Thoracic aorta (tissue), 2 donors: ENCODE measurements around the gene LCN10. TPM values are rescaled to one million over a fixed set of nuclear protein-coding genes. Genes with fewer than 3 reads are reported as not detected.
"Not testable (repeated sequence)": the region's sequence is repeated elsewhere in the genome, so short reads cannot be mapped to it uniquely, and the experiment has no call there.

Experiments used
- ATAC-seq: fragments of 150-250 bp; one replicate; pipeline ENCODE4 v1.8.0; 2017; ENCODE audit warnings: low read depth; ENCODE audit not compliant: insufficient number of reproducible peaks, low FRiP score
- DNase-seq: peaks from one replicate; pipeline ENCODE4 v3.0.0-alpha.2; 2020; ENCODE audit warnings: low spot score
- H3K27ac ChIP-seq, 2 donors: fragments of 200-600 bp; sonication (generic); 1 replicate in 1 of 2; 2 replicates in 1 of 2; pipeline ENCODE4 v1.5.1; 2016; ENCODE audit warnings: mild to moderate bottlenecking in 2 of 2, moderate library complexity in 2 of 2
- H3K27me3 ChIP-seq: fragments of 200-600 bp; sonication (generic); replicated peaks from 2 replicates; pipeline ENCODE4 v1.6.0; 2016; ENCODE audit warnings: mild to moderate bottlenecking; ENCODE audit not compliant: insufficient read depth
- H3K36me3 ChIP-seq: fragments of 200-600 bp; sonication (generic); one replicate; pipeline ENCODE4 v1.5.1; 2016
- H3K4me1 ChIP-seq, 2 donors: fragments of 200-600 bp; sonication (generic); 1 replicate in 1 of 2; 2 replicates in 1 of 2; pipeline versions ENCODE4 v1.5.1 to v1.6.0; 2016; ENCODE audit warnings: low read depth in 2 of 2, mild to moderate bottlenecking in 1 of 2; ENCODE audit not compliant: control insufficient read depth in 1 of 2
- H3K4me3 ChIP-seq: fragments of 200-600 bp; sonication (generic); 2 replicates; pipeline ENCODE4 v1.5.1; 2016; ENCODE audit warnings: mild to moderate bottlenecking
- H3K9me3 ChIP-seq: fragments of 200-600 bp; sonication (generic); 2 replicates; pipeline ENCODE4 v1.5.1; 2016
- total RNA-seq, 2 donors: library from RNA; depleted of rRNA; stranded (reverse); fragments of >200 nt; gene quantifications; one replicate each; pipeline versions ENCODE4 v1.1.0 to v1.2.3, GENCODE V29; 2016
- TF ChIP-seq, protein P1 (sequence below): fragments of 200-600 bp; sonication (generic); IDR thresholded peaks from one replicate; pipeline ENCODE4 v1.5.1; 2019; ENCODE audit warnings: antibody characterized with exemption

Gene LCN10
- total RNA-seq, 2 donors from 2014 or later = 3.1 to 9.4 TPM

DNA sequence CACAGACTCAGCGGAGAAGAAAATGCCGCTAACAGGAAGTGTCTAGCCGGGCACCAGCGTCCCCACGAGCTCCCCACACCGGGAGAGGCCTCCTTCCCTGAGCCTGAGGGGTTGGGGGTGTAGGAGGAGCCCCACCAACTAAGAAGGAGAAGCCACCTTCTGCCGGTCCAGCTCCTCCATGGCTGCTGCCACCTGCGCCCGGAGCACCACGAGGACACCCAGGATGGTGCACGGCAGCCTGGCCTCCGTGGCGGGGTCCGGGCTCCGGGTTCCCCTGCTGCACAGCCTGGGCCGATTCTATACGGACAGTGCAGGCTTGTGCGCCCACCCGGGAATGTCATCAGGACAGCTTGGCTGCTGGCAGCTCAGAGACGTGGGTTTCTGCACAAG, 15.0 kb upstream of the LCN10 start:
- H3K4me3 ChIP-seq = no peak overlapping the region
- H3K36me3 ChIP-seq = no peaks in the 10 kb centered on the region
- no peak for ATAC-seq
- no peaks in the 10 kb centered on the region for H3K27me3 ChIP-seq
- H3K27ac ChIP-seq = no peak overlapping the region
- H3K4me1 ChIP-seq = no peaks in the 10 kb centered on the region
- peaks cover 2% of the 10 kb centered on the region for H3K9me3 ChIP-seq
- TF ChIP-seq, protein P1, sequence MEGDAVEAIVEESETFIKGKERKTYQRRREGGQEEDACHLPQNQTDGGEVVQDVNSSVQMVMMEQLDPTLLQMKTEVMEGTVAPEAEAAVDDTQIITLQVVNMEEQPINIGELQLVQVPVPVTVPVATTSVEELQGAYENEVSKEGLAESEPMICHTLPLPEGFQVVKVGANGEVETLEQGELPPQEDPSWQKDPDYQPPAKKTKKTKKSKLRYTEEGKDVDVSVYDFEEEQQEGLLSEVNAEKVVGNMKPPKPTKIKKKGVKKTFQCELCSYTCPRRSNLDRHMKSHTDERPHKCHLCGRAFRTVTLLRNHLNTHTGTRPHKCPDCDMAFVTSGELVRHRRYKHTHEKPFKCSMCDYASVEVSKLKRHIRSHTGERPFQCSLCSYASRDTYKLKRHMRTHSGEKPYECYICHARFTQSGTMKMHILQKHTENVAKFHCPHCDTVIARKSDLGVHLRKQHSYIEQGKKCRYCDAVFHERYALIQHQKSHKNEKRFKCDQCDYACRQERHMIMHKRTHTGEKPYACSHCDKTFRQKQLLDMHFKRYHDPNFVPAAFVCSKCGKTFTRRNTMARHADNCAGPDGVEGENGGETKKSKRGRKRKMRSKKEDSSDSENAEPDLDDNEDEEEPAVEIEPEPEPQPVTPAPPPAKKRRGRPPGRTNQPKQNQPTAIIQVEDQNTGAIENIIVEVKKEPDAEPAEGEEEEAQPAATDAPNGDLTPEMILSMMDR = no peak
- no peak for DNase-seq

DNA sequence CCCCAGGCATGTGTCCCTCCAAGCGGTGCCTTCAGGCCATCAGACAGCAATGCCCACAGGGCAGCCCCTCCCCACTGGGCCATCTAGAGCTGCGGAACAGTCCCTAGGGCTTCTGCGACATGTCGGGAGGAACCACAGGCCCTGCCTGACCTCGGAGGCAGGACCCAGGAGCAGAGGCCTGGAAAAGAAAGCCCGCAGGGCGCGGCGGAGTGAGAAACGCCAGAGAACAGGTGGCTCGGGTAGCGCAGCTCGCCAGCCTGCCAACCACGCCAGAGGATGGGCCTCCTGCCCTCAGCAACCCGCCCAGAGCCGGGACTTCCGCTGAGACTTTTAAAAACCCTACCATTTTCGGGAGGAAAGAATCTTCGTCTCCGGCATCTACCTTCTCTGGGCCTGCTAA, 14.6 kb upstream of the LCN10 start:
- TF ChIP-seq, protein P1 = no peak
- H3K4me3 ChIP-seq = no peak overlapping the region
- peaks cover 6% of the 10 kb centered on the region for H3K9me3 ChIP-seq
- no peak overlapping the region for H3K27ac ChIP-seq
- DNase-seq (no peak), ATAC-seq (no peak)
- no peaks in the 10 kb centered on the region for H3K36me3 ChIP-seq
- no peaks in the 10 kb centered on the region for H3K27me3 ChIP-seq
- no peaks in the 10 kb centered on the region for H3K4me1 ChIP-seq

DNA sequence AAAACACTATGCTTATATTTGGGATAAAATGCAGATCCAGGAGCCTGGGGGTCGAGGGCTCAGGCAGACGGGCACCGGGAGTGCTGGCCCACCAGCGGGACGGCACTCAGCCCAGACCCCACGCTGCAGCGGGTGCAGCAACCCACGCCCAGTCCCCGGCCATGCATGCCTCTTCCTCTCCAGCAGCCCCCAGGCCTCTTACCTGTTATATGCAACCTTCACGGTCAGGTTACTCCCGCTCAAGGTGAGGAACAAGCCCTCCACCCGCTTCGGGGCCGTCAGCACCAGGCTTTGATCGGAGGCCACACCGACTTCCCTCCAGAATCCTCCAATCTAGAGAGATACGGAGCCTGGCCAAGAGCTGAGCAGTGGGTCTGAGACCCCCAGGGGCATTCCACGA, 14.1 kb upstream of the LCN10 start:
- H3K27ac ChIP-seq = no peak overlapping the region
- H3K4me1 ChIP-seq = no peaks in the 10 kb centered on the region
- H3K4me3 ChIP-seq = no peak overlapping the region
- DNase-seq (no peak), ATAC-seq (no peak)
- H3K36me3 ChIP-seq = no peaks in the 10 kb centered on the region
- H3K9me3 ChIP-seq = peaks cover 9% of the 10 kb centered on the region
- TF ChIP-seq, protein P1 = no peak
- H3K27me3 ChIP-seq = no peaks in the 10 kb centered on the region

DNA sequence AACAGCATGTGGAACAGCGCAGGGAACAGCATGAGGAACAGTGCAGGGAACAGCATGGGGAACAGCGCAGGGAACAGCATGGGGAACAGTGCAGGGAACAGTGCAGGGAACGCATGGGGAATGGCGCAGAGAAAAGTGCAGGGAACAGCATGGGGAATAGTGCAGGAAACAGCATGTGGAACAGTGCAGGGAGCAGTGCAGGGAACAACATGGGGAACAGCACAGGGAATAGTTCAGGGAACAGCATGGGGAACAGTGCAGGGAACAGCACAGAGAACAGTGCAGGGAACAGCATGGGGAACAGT, 13.3 kb upstream of the LCN10 start:
- TF ChIP-seq, protein P1 = no peak
- DNase-seq = no peak
- Histone ChIP-seq H3K27me3 (no peaks in the 10 kb centered on the region), H3K4me1 (no peaks in the 10 kb centered on the region), H3K27ac (no peak overlapping the region), H3K36me3 (no peaks in the 10 kb centered on the region), H3K9me3 (peaks cover 11% of the 10 kb centered on the region), H3K4me3 (no peak overlapping the region)
- no peak for ATAC-seq

DNA sequence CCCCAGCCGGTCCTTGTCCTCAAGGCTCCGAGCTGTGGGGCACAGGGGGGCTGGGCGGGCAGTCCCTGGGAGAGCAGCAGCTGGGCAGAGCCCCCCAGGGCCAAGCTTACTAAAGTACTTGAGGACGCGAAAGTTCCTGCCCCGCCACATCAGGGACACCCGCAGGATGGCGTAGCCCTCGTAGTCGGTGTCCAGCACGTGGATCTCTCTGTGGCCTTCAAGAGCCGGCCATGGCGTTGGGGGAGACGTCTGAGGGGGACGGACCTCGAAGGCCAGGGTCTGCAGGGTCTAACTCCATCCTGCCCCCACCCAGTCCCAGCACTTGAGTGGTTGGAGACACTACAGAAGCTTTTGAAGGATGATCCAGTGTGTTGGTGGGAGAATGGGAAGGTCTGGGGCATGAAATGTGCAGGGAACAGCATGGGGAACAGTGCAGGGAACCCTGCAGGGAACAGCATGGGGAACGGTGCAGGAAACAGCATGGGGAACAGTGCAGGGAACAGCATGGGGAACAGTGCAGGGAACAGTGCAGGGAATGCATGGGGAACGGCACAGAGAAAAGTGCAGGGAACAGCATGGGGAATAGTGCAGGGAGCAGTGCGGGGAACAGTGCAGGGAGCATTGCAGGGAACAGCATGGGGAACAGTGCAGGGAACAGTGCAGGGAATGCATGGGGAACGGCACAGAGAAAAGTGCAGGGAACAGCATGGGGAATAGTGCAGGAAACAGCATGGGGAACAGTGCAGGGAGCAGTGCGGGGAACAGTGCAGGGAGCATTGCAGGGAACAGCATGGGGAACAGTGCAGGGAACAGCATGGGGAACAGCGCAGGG, 12.8 kb upstream of the LCN10 start:
- not testable (repeated sequence) for DNase-seq, H3K36me3 ChIP-seq, H3K4me1 ChIP-seq, H3K4me3 ChIP-seq, H3K27ac ChIP-seq, H3K27me3 ChIP-seq, ATAC-seq
- H3K9me3 ChIP-seq = peaks cover 11% of the 10 kb centered on the region
